LNCAP (cell line): ENCODE data around the gene RTN3.

Experiments
- CTCF ChIP-seq: fragments of 450-650 bp; IDR thresholded peaks from 2 replicates; pipeline ENCODE4 v1.5.1; 2017; ENCODE audit warnings: mild to moderate bottlenecking

The RTN3 gene

GRCh38 chr11:63791495-63792167 is 110.3 kb downstream of the RTN3 start:
- TF ChIP-seq CTCF, result no peak

GRCh38 chr11:63793161-63793560 is 111.9 kb downstream of the RTN3 start:
- no peak for TF ChIP-seq CTCF

DNA sequence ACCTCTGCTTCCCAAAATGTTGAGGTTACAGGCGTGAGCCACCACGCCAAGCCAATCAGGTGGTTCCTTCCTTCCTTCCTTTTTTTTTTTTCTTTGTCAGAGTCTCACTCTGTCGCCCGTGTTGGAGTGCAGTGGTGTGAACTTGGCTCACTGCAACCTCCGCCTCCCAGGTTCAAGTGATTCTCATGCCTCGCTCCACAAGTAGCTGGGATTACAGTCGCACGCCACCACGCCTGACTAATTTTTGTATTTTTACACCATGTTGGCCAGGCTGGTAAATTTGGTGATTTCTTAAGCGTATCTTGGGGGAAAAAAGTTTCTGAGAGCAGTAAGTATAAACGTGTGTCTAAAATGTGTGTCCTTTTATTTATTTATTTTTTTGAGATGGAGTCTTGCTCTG is 113.8 kb downstream of the RTN3 start:
- no peak for TF ChIP-seq CTCF

GRCh38 chr11:63800921-63801320 is 119.6 kb downstream of the RTN3 start:
- no peak for TF ChIP-seq CTCF

- TF ChIP-seq CTCF, result no peak
Measured at GRCh38 chr11:63802637-63803414, 121.5 kb downstream of the RTN3 start.

DNA sequence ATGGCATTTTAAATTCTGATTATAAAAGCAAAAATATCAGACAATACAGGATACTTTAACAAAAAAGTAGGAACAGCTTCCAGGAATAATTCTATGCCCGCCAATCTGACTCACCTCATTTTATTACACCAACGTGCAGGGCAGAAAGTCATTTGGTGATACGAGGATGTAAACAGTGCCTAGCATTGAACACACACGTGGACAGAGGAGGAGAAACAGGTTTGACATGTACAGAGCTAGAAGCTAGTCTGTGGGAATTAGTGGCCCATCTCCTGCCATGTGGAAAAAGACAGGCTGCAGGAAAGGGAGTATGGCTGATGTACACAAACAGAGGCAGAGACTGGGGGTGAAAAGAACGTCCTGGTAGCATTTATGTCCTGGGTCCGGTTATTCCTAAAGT is 123.0 kb downstream of the RTN3 start:
- TF ChIP-seq CTCF, result no peak

- TF ChIP-seq CTCF, result no peak
Measured at GRCh38 chr11:63805844-63806415, 124.6 kb downstream of the RTN3 start.
